Testis (tissue), 3 donors: ENCODE measurements around the gene RABGAP1L. TPM values are rescaled to one million over a fixed set of nuclear protein-coding genes. Genes with fewer than 3 reads are reported as not detected.

Experiments
- DNase-seq: peaks from one replicate; pipeline ENCODE4 v3.0.0-alpha.2; 2019
- H3K27ac ChIP-seq, 2 donors: fragments of 200-600 bp; sonication (generic); one replicate each; pipeline ENCODE4 v1.5.1; 2019
- H3K27me3 ChIP-seq: fragments of 200-600 bp; sonication (generic); one replicate; pipeline ENCODE4 v1.5.1; 2019
- H3K36me3 ChIP-seq: fragments of 200-600 bp; sonication (generic); one replicate; pipeline ENCODE4 v1.5.1; 2017; ENCODE audit warnings: low read depth; ENCODE audit errors: missing control alignments
- H3K4me1 ChIP-seq: fragments of 200-600 bp; sonication (generic); one replicate; pipeline ENCODE4 v1.5.1; 2019
- H3K4me3 ChIP-seq, 2 donors: fragments of 200-600 bp; sonication (generic); one replicate each; pipeline ENCODE4 v1.5.1; 2017 to 2019
- H3K9me3 ChIP-seq: fragments of 200-600 bp; sonication (generic); one replicate; pipeline ENCODE4 v1.5.1; 2017
- CTCF ChIP-seq, 3 experiments: fragments of 450-650 bp in 2 of 3; fragments of 200-600 bp in 1 of 3; sonication (generic) in 1 of 3; IDR thresholded peaks; one replicate each; pipeline ENCODE4 v1.5.1; 2016 to 2019; ENCODE audit warnings: antibody characterized with exemption in 3 of 3, mild to moderate bottlenecking in 2 of 3, moderate library complexity in 1 of 3
- POLR2A ChIP-seq: fragments of 450-650 bp; IDR thresholded peaks from one replicate; pipeline ENCODE4 v1.6.1; 2017; ENCODE audit warnings: antibody characterized with exemption, mild to moderate bottlenecking, moderate library complexity
- WGBS, 2 donors: methylation state at CpG; one replicate each; pipeline ENCODE4 v1.1.5; 2018; 5-methylcytosine and 5-hydroxymethylcytosine counted together
- intact Hi-C: fragments of 100-400 bp; cut with DNase I; formaldehyde crosslinking; loops from one replicate; pipeline ENCODE4 v1.15.1; 2023; ENCODE audit warnings: low total_unique reads
- polyA plus RNA-seq: library from polyadenylated mRNA; stranded (reverse); fragments of 350-450 nt; fragmentation: Illumina TruSeq; extraction: RNeasy Lipid Tissue Mini Kit (QIAGEN cat#74804); gene quantifications from one replicate; pipeline ENCODE4 v1.2.3, GENCODE V29; 2014; ENCODE audit warnings: low read depth, low replicate concordance; ENCODE audit not compliant: insufficient read depth
- total RNA-seq, 2 donors: library from RNA; depleted of rRNA; stranded (reverse); fragments of >200 nt; gene quantifications; one replicate each; pipeline ENCODE4 v1.2.3, GENCODE V29; 2016

RABGAP1L gene
- total and polyA plus RNA-seq, 3 donors from 2014 or later: 40.5 to 53.1 (median 49.5) TPM

GRCh38 chr1:174367892-174368291 lies 208.6 kb downstream of the RABGAP1L start:
- no peak overlapping the region for H3K27ac ChIP-seq
- no peaks in the 10 kb centered on the region for H3K36me3 ChIP-seq
- DNase-seq: no peak
- H3K4me1 ChIP-seq: no peaks in the 10 kb centered on the region
- TF ChIP-seq POLR2A (no peak), CTCF (IDR thresholded peaks at IDR 0.05) (no peak)
- no peak overlapping the region for H3K4me3 ChIP-seq
- no peaks in the 10 kb centered on the region for H3K27me3 ChIP-seq
- H3K9me3 ChIP-seq: no peaks in the 10 kb centered on the region
- intact Hi-C loops: no loop called here
- WGBS, 2 donors: 89 to 93% methylated on average over 5 of the region's 5 CpGs

GRCh38 chr1:174376030-174376429 lies 216.7 kb downstream of the RABGAP1L start:
- Histone ChIP-seq H3K4me3 (no peak overlapping the region), H3K9me3 (no peaks in the 10 kb centered on the region), H3K27me3 (no peaks in the 10 kb centered on the region), H3K36me3 (no peaks in the 10 kb centered on the region), H3K27ac (no peak overlapping the region), H3K4me1 (no peaks in the 10 kb centered on the region)
- TF ChIP-seq CTCF (IDR thresholded peaks at IDR 0.05) (no peak), POLR2A (no peak)
- 93 to 95% methylated on average over 2 of the region's 2 CpGs for WGBS, 2 donors
- intact Hi-C loops: no loop called here
- DNase-seq: no peak

GRCh38 chr1:174391716-174392115 lies 232.4 kb downstream of the RABGAP1L start:
- Histone ChIP-seq H3K36me3 (no peaks in the 10 kb centered on the region), H3K9me3 (no peaks in the 10 kb centered on the region), H3K27ac (no peak overlapping the region), H3K27me3 (no peaks in the 10 kb centered on the region), H3K4me3 (no peak overlapping the region), H3K4me1 (no peaks in the 10 kb centered on the region)
- DNase-seq: no peak
- intact Hi-C loops: no loop called here
- TF ChIP-seq CTCF (IDR thresholded peaks at IDR 0.05) (no peak), POLR2A (no peak)

GRCh38 chr1:174393885-174394284 lies 234.6 kb downstream of the RABGAP1L start:
- intact Hi-C loops: no loop called here
- TF ChIP-seq POLR2A (no peak), CTCF (IDR thresholded peaks at IDR 0.05) (no peak)
- 92 to 95% methylated on average over 4 of the region's 4 CpGs for WGBS, 2 donors
- Histone ChIP-seq H3K9me3 (no peaks in the 10 kb centered on the region), H3K4me3 (no peak overlapping the region), H3K4me1 (no peaks in the 10 kb centered on the region), H3K27me3 (no peaks in the 10 kb centered on the region), H3K36me3 (no peaks in the 10 kb centered on the region), H3K27ac (no peak overlapping the region)
- DNase-seq: no peak

GRCh38 chr1:174397261-174397660 lies 237.9 kb downstream of the RABGAP1L start:
- TF ChIP-seq POLR2A: no peak
- no peak for TF ChIP-seq CTCF (IDR thresholded peaks at IDR 0.05)
- no peak overlapping the region for H3K4me3 ChIP-seq
- no peaks in the 10 kb centered on the region for H3K27me3 ChIP-seq
- no peaks in the 10 kb centered on the region for H3K9me3 ChIP-seq
- 93 to 100% methylated on average over 1 of the region's 1 CpG for WGBS, 2 donors
- no peak for DNase-seq
- no peaks in the 10 kb centered on the region for H3K36me3 ChIP-seq
- intact Hi-C loops: no loop called here
- H3K4me1 ChIP-seq: no peaks in the 10 kb centered on the region
- no peak overlapping the region for H3K27ac ChIP-seq
